ENCODE measurements around the gene AJUBA.
A peak's percentile ranks its signal among the peaks of the same experiment; 100 is the strongest.
"Not testable (repeated sequence)": the region's sequence is repeated elsewhere in the genome, so short reads cannot be mapped to it uniquely, and the experiment has no call there.

Gene AJUBA

DNA sequence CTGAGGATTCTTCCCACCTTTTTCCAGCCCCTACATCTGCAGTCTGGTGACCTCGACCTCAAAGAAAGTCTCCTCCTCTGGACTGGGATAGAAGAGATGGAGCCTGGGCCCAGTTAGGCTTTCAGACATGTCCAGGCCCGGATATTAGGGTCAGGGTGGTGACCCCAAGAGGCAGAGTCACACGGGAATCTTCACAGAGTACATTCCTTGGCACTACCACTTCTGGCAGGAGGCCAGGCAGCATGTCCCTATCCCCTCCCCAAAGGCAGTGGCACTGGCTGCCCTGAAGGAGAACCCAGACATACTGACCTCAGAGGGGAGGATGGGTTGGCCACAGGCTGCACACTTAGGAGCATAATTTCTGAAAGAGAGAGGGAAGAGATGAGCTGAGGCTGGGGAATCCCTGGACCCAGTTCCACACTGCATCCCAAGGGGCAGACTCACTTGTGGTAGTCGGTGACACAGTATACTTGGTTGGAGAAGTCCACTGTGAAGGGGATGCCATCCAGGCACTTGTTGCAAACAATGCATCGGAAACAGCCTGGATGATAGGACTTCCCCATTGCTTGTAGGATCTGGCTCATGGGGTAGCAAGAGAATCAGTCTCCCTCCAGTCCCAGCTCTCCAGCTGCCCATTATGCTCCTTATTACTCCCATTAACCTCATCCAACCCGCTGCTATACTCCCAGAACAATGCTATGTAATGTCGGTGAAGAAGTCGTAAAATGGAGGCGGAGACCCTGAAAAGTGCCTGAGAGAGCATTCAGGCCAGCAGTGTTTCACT, 7.6 kb downstream of the AJUBA start:
- TF ChIP-seq, protein P1, sequence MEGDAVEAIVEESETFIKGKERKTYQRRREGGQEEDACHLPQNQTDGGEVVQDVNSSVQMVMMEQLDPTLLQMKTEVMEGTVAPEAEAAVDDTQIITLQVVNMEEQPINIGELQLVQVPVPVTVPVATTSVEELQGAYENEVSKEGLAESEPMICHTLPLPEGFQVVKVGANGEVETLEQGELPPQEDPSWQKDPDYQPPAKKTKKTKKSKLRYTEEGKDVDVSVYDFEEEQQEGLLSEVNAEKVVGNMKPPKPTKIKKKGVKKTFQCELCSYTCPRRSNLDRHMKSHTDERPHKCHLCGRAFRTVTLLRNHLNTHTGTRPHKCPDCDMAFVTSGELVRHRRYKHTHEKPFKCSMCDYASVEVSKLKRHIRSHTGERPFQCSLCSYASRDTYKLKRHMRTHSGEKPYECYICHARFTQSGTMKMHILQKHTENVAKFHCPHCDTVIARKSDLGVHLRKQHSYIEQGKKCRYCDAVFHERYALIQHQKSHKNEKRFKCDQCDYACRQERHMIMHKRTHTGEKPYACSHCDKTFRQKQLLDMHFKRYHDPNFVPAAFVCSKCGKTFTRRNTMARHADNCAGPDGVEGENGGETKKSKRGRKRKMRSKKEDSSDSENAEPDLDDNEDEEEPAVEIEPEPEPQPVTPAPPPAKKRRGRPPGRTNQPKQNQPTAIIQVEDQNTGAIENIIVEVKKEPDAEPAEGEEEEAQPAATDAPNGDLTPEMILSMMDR (conservative IDR thresholded peaks at IDR 0.05; ENCODE audit: low read depth, low read length) = no peak
- no peak overlapping the region for H3K4me3 ChIP-seq (ENCODE audit: low read depth, low read length)
- DNase-seq (ENCODE audit: low read depth) = no peak

DNA sequence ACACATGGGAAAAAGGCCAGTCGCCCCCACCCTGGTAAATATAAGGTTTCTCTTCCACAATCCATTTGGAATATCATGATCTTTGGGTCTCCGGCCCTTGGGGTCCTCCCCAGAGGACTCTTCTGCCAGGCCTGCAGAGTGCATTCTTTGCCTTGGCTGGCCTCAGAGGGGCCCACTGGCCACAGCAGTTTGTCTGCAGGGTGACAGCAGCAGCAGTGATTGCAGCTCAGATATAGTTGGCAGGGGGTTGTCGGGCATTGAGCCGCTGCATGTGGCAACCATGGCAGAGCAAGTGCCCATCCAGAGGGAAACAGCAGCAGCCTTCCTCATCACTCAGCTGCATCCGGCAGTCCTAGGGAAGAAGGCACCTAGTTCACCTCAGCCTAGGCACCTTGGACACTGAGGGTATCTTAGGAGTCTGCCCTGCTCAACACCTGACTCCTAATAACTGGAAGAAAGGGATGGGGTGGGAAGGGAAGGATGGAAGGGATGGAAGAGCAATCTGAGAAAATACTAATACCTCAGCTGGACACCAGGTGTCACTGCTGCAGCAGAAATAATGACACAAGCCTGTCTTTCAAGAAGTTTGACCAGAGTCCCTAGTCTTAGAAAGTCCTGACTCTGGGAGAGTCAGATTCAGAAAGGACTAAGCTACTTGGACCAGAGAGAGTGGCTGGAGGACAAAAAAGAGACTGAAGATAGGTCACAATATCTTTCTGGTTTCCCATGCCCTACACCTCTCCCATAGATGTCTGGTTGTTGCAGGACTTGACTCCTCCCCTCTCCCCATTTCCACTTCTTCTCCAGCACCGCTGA, 8.9 kb downstream of the AJUBA start:
- TF ChIP-seq, protein P1 (conservative IDR thresholded peaks at IDR 0.05; ENCODE audit: low read depth, low read length) = peak; percentile 74
- DNase-seq (ENCODE audit: low read depth) = peak; percentile 80
- H3K4me3 ChIP-seq (ENCODE audit: low read depth, low read length) = no peak overlapping the region

DNA sequence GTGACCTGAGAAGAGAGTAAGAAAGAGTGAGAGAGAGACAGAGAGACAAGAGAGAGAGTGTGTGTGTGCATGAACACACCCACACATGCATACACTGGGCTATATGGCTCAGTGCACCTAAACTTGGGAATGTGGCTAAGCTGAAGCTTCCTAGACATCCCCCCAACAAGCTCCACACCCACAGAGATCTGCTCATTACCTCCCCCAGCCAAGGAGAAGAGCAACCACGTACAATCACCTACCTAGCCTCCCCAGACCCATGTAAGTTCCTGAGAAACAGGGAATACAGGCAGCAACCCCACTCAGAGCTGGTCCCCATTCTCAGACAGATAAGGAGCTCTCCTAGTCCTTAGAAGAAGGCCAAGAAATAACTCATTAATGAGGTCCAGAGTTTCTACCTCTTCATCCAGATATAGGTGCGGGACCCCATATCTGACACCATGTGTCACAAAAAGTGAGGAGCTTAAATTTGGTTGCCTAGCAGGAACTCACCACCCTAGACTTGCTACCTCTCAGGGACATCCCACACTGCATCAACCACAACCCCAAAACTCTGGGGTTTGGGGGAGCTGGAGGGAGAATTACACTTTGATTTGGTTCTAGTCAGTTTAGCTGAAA, 9.9 kb downstream of the AJUBA start:
- no peak for DNase-seq (ENCODE audit: low read depth)
- H3K4me3 ChIP-seq (ENCODE audit: low read depth, low read length) = no peak overlapping the region
- TF ChIP-seq, protein P1 (conservative IDR thresholded peaks at IDR 0.05; ENCODE audit: low read depth, low read length) = no peak

DNA sequence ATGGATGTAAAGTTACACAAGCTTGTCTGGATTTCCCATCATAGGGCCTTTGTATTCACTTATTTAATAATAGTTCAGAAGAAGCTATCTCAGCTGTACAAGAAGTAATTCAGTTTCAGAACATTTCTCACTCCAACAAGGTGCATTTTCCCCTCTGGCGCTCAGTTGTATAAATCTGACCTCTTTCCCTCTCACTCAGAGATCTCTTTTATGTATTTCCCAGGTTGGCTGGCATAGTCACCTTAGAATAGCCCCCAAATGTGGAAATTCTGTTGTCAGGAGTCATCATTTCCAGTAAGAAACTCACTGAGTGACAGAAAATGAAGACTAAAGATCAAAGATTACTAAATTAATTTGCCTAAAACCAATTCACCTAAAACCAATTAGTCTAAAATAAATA, 11.2 kb downstream of the AJUBA start:
- H3K4me3 ChIP-seq (ENCODE audit: low read depth, low read length) = no peak overlapping the region
- no peak for DNase-seq (ENCODE audit: low read depth)
- TF ChIP-seq, protein P1 (conservative IDR thresholded peaks at IDR 0.05; ENCODE audit: low read depth, low read length) = no peak

DNA sequence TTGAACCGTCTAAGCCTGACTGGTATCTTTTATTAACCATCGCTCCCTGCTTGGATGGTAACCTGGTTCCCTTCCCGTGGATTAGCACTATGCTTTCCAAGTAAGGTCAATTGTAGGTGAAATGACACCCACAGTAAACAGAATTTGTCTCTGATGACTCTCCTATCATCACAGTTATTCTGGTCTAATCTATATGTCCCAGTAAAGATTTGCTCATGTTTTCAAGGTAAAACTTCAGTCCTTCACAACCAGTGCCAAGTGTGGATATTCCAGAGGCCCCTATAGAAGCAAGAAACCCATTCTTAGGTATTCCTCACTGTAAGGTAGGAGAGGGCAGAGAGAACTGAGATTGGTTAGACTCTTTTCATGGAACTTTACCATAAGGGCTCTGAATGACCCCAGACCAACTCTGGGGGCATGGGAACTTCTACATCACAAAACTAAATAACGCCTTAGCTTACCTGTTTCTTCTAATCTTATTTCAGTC, 15.5 kb downstream of the AJUBA start:
- H3K4me3 ChIP-seq (ENCODE audit: low read depth, low read length) = no peak overlapping the region
- no peak for DNase-seq (ENCODE audit: low read depth)
- TF ChIP-seq, protein P1 (conservative IDR thresholded peaks at IDR 0.05; ENCODE audit: low read depth, low read length) = no peak

DNA sequence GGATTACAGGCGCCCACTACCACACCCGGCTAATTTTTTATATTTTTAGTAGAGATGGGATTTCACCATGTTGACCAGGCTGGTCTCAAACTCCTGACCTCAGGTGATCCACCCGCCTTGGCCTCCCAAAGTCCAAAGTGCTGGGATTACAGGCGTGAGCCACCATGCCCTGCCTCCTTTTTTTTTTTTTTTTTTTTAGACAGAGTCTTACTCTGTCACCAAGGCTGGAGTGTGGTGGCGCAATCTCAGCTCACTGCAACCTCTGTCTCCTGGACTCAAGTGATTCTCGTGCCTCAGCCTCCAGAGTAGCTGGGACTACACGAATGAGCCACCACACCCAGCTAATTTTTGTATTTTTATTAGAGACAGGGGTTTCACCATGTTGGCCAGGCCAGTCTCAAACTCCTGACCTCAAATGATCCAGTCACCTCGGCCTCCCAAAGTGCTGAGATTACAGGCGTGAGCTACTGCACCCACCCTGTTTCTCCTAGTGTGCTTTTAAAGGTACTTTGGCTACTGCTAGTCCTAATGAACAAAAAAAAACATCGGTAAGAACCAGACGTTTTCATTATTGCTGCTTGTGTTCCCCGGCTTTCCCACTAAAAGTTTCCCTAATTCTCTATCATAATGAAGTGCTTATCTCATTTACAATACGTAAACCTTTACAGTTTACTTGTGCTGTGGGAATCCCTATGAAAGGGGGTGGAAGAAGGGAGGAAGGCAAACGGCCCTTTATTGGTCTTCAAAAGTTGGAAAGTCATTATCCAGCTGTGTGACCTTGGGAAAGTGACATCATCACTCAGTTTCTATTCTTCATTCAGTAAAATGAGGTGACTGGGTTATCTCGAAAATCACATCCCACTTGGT, 16.2 kb downstream of the AJUBA start:
- not testable (repeated sequence) for H3K4me3 ChIP-seq (ENCODE audit: low read depth, low read length); DNase-seq (ENCODE audit: low read depth)
